ENCODE results near the gene DDI2.

GRCh38 chr1:15654091-15654690 is 36.9 kb downstream of the DDI2 start:
- TF ChIP-seq POLR2A (IDR thresholded peaks at IDR 0.05) (no peak), CTCF (IDR thresholded peaks at IDR 0.05) (no peak)

All from uterus (tissue), 2 donors.